GM23338 (cell line): ENCODE results near the gene PLEKHM2. TPM values are rescaled to one million over a fixed set of nuclear protein-coding genes. Genes with fewer than 3 reads are reported as not detected.

Experiments
- ATAC-seq: fragments of 200-7000 bp; cut with Tn5 transposase; 3 replicates; pipeline ENCODE4 v1.9.1; 2020
- DNase-seq: peaks from one replicate; pipeline ENCODE4 v3.0.0-alpha.2; 2015; ENCODE audit warnings: low spot score
- H2AFZ ChIP-seq: fragments of 200-600 bp; sonication (generic); 2 replicates; pipeline ENCODE4 v1.8.0; 2016; ENCODE audit warnings: antibody characterized with exemption, mild to moderate bottlenecking, moderate library complexity
- H3F3A ChIP-seq: fragments of 200-600 bp; sonication (generic); replicated peaks from 2 replicates; pipeline ENCODE4 v1.8.0; 2017; ENCODE audit warnings: antibody characterized with exemption, mixed run types, low read depth
- H3K27ac ChIP-seq: fragments of 200-600 bp; sonication (generic); 2 replicates; pipeline ENCODE4 v1.6.1; 2016; ENCODE audit warnings: low read depth
- H3K27me3 ChIP-seq: fragments of 200-600 bp; sonication (generic); 2 replicates; pipeline ENCODE4 v1.8.0; 2016; ENCODE audit warnings: mild to moderate bottlenecking, mixed run types, moderate library complexity; ENCODE audit not compliant: insufficient read depth
- H3K36me3 ChIP-seq: fragments of 200-600 bp; sonication (generic); 2 replicates; pipeline ENCODE4 v1.8.0; 2016; ENCODE audit warnings: mild to moderate bottlenecking; ENCODE audit not compliant: insufficient read depth
- H3K4me1 ChIP-seq: fragments of 200-600 bp; sonication (generic); 2 replicates; pipeline ENCODE4 v1.8.0; 2016; ENCODE audit warnings: mild to moderate bottlenecking, moderate library complexity; ENCODE audit not compliant: insufficient read depth
- H3K4me2 ChIP-seq: fragments of 200-600 bp; sonication (generic); 2 replicates; pipeline ENCODE4 v1.7.1; 2017; ENCODE audit warnings: mixed run types
- H3K4me3 ChIP-seq: fragments of 200-600 bp; sonication (generic); 2 replicates; pipeline ENCODE4 v1.6.1; 2016; ENCODE audit warnings: mixed run types
- H3K79me2 ChIP-seq: fragments of 200-600 bp; sonication (generic); replicated peaks from 2 replicates; pipeline ENCODE4 v1.8.0; 2017; ENCODE audit warnings: mild to moderate bottlenecking; ENCODE audit not compliant: insufficient read depth
- H3K9me2 ChIP-seq: fragments of 200-600 bp; sonication (generic); 2 replicates; pipeline ENCODE4 v1.8.0; 2017; ENCODE audit not compliant: insufficient read depth
- H4K20me1 ChIP-seq: fragments of 200-600 bp; sonication (generic); replicated peaks from 2 replicates; pipeline ENCODE4 v1.8.0; 2017; ENCODE audit warnings: mild to moderate bottlenecking; ENCODE audit not compliant: insufficient read depth
- H3K27ac Mint-ChIP-seq: 2 replicates; pipeline ENCODE4 v1.8.0; 2020; ENCODE audit warnings: inconsistent platforms, mild to moderate bottlenecking, moderate library complexity, mixed read lengths
- H3K27me3 Mint-ChIP-seq: 3 replicates; pipeline ENCODE4 v1.8.0; 2022; ENCODE audit warnings: low read depth, mild to moderate bottlenecking, moderate library complexity, mixed read lengths, inconsistent platforms; ENCODE audit not compliant: insufficient read depth, poor library complexity
- H3K36me3 Mint-ChIP-seq: 3 replicates; pipeline ENCODE4 v1.8.0; 2021; ENCODE audit warnings: low read depth, mild to moderate bottlenecking, inconsistent platforms, moderate library complexity, mixed read lengths
- H3K4me1 Mint-ChIP-seq: 3 replicates; pipeline ENCODE4 v1.8.0; 2020; ENCODE audit warnings: mild to moderate bottlenecking, inconsistent platforms, mixed read lengths
- H3K4me3 Mint-ChIP-seq: 3 replicates; pipeline ENCODE4 v1.8.0; 2021; ENCODE audit warnings: moderate library complexity, mild to moderate bottlenecking, inconsistent platforms, mixed read lengths
- H3K9me3 Mint-ChIP-seq: 3 replicates; pipeline ENCODE4 v1.8.0; 2020; ENCODE audit warnings: moderate library complexity, mild to moderate bottlenecking, inconsistent platforms, mixed read lengths
- NANOG ChIP-seq: IDR thresholded peaks from 2 replicates; pipeline ENCODE4 v1.6.1; 2016; ENCODE audit warnings: antibody characterized with exemption, borderline replicate concordance
- POLR2AphosphoS5 ChIP-seq: IDR thresholded peaks from 2 replicates; pipeline ENCODE4 v1.6.1; 2016; ENCODE audit warnings: antibody characterized with exemption, low read depth
- ZNF114 ChIP-seq: fragments of 250-450 bp; sonication (Bioruptor Pico); IDR thresholded peaks from 2 replicates; pipeline ENCODE4 v1.5.0; 2020; ENCODE audit warnings: mild to moderate bottlenecking, moderate library complexity
- ZNF331 ChIP-seq: fragments of 250-450 bp; sonication (Bioruptor Pico); IDR thresholded peaks from 2 replicates; pipeline ENCODE4 v1.5.0; 2020; ENCODE audit warnings: low read depth, mild to moderate bottlenecking, moderate library complexity
- polyA plus RNA-seq: library from polyadenylated mRNA; unstranded; fragments of >200 nt; fragmentation: Nextera tagmentation; extraction: Ambion mirVana; gene quantifications from 2 replicates; pipeline ENCODE4 v1.2.1, GENCODE V29; 2016
- total RNA-seq: library from RNA; depleted of rRNA; stranded (reverse); fragments of >200 nt; shearing (Covaris generic); gene quantifications from 2 replicates; pipeline ENCODE4 v1.2.3, GENCODE V29; 2014
- TF ChIP-seq, protein P1 (sequence below): fragments of 250-450 bp; sonication (Bioruptor Pico); IDR thresholded peaks from 2 replicates; pipeline ENCODE4 v1.5.0; 2020; ENCODE audit warnings: mild to moderate bottlenecking, moderate library complexity
- TF ChIP-seq, protein P2 (sequence below), 2 experiments: fragments of 200-600 bp in 1 of 2; sonication (generic) in 1 of 2; conservative IDR thresholded peaks; 2 replicates each; pipeline versions ENCODE4 v1.5.1 to v1.6.1; 2016 to 2017; ENCODE audit warnings: antibody characterized with exemption in 2 of 2, low read depth in 2 of 2, mild to moderate bottlenecking in 2 of 2, moderate library complexity in 1 of 2
- TF ChIP-seq, protein P3 (sequence below): IDR thresholded peaks from 2 replicates; pipeline ENCODE4 v1.6.1; 2016; ENCODE audit warnings: antibody characterized with exemption

Gene PLEKHM2
- total and polyA plus RNA-seq, 2 experiments from 2014 or later: 11.2 to 40.0 TPM

DNA sequence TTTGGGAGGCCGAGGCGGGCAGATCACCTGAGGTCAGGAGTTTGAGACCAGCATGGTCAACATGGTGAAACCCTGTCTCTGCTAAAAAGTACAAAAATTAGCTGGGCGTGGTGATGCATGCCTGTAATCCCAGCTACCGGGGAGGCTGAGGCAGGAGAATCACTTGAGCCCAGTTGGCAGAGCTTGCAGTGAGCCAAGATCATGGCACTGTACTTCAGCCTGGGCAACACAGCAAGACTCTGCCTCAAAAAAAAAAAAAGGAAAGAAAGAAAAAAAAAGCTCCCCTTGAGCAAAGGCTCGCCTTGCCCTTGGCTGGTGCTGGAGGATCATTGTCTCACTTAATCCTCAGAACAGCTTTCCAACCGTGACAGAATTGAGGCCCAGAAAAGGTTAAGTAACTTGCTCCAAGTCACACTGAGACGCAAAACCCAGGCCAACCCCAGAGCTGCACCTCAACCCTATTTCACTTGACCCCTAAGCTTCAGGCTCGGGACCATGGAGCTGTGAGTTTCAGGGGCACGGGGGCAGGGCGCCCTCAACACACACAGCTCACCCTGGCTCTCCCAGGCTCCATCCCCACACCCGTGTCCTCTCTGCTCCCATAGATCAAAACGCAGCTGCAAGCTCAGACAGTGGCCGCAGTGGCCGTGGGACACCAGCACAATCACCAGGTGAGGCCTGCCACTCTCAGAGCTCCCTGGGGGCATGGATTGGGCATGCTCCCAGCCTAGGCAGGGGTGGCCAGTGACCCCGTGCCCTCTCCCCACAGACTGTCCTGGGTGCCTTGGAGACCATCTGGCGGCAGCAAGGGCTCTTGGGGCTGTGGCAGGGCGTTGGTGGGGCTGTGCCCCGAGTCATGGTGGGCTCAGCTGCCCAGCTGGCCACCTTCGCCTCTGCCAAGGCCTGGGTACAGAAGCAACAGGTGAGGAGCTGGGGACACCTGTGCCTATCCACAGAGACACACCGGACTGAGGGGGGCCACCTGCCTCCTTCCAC is 53.5 kb downstream of the PLEKHM2 start (continued):
- TF ChIP-seq, protein P1, sequence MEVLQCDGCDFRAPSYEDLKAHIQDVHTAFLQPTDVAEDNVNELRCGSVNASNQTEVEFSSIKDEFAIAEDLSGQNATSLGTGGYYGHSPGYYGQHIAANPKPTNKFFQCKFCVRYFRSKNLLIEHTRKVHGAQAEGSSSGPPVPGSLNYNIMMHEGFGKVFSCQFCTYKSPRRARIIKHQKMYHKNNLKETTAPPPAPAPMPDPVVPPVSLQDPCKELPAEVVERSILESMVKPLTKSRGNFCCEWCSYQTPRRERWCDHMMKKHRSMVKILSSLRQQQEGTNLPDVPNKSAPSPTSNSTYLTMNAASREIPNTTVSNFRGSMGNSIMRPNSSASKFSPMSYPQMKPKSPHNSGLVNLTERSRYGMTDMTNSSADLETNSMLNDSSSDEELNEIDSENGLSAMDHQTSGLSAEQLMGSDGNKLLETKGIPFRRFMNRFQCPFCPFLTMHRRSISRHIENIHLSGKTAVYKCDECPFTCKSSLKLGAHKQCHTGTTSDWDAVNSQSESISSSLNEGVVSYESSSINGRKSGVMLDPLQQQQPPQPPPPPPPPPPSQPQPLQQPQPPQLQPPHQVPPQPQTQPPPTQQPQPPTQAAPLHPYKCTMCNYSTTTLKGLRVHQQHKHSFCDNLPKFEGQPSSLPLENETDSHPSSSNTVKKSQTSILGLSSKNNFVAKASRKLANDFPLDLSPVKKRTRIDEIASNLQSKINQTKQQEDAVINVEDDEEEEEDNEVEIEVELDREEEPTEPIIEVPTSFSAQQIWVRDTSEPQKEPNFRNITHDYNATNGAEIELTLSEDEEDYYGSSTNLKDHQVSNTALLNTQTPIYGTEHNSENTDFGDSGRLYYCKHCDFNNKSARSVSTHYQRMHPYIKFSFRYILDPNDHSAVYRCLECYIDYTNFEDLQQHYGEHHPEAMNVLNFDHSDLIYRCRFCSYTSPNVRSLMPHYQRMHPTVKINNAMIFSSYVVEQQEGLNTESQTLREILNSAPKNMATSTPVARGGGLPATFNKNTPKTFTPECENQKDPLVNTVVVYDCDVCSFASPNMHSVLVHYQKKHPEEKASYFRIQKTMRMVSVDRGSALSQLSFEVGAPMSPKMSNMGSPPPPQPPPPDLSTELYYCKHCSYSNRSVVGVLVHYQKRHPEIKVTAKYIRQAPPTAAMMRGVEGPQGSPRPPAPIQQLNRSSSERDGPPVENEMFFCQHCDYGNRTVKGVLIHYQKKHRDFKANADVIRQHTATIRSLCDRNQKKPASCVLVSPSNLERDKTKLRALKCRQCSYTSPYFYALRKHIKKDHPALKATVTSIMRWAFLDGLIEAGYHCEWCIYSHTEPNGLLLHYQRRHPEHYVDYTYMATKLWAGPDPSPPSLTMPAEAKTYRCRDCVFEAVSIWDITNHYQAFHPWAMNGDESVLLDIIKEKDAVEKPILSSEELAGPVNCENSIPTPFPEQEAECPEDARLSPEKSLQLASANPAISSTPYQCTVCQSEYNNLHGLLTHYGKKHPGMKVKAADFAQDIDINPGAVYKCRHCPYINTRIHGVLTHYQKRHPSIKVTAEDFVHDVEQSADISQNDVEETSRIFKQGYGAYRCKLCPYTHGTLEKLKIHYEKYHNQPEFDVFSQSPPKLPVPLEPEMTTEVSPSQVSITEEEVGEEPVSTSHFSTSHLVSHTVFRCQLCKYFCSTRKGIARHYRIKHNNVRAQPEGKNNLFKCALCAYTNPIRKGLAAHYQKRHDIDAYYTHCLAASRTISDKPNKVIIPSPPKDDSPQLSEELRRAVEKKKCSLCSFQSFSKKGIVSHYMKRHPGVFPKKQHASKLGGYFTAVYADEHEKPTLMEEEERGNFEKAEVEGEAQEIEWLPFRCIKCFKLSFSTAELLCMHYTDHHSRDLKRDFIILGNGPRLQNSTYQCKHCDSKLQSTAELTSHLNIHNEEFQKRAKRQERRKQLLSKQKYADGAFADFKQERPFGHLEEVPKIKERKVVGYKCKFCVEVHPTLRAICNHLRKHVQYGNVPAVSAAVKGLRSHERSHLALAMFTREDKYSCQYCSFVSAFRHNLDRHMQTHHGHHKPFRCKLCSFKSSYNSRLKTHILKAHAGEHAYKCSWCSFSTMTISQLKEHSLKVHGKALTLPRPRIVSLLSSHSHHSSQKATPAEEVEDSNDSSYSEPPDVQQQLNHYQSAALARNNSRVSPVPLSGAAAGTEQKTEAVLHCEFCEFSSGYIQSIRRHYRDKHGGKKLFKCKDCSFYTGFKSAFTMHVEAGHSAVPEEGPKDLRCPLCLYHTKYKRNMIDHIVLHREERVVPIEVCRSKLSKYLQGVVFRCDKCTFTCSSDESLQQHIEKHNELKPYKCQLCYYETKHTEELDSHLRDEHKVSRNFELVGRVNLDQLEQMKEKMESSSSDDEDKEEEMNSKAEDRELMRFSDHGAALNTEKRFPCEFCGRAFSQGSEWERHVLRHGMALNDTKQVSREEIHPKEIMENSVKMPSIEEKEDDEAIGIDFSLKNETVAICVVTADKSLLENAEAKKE (CRISPR knock-in tag): no peak
- TF ChIP-seq, protein P2, sequence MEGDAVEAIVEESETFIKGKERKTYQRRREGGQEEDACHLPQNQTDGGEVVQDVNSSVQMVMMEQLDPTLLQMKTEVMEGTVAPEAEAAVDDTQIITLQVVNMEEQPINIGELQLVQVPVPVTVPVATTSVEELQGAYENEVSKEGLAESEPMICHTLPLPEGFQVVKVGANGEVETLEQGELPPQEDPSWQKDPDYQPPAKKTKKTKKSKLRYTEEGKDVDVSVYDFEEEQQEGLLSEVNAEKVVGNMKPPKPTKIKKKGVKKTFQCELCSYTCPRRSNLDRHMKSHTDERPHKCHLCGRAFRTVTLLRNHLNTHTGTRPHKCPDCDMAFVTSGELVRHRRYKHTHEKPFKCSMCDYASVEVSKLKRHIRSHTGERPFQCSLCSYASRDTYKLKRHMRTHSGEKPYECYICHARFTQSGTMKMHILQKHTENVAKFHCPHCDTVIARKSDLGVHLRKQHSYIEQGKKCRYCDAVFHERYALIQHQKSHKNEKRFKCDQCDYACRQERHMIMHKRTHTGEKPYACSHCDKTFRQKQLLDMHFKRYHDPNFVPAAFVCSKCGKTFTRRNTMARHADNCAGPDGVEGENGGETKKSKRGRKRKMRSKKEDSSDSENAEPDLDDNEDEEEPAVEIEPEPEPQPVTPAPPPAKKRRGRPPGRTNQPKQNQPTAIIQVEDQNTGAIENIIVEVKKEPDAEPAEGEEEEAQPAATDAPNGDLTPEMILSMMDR (conservative IDR thresholded peaks at IDR 0.05; ENCODE audit: low read depth in 2 of 2): no peak
- no peak for TF ChIP-seq POLR2AphosphoS5
- no peak for TF ChIP-seq ZNF331 (CRISPR knock-in tag)

DNA sequence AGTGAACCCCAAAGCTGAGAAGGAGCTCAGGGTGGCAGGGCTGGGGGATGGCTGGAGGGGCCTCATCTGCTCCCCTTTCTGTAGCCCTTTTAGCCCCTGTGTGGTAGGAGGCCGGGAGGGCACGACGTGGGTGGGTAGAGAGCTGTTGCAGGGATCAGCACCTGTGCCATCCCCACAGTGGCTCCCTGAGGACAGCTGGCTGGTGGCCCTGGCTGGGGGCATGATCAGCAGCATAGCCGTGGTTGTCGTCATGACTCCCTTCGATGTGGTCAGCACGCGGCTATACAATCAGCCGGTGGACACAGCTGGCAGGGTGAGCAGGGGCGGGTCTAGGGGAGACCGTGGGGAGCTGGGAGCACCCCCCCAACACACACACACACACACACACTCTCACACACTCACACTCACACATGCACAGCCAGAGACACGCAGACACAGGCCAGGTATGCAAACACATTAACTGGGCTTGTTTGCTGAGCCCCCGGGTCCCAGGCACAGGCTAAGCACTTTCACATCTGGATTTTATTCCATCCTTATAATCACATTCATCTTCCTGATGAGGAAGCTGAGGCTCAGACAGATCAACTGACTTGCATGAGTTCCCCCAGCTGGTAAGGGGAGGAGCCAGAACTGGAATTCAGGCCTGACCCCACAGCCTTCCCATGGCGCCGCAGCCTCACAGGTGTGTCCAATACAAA is 54.4 kb downstream of the PLEKHM2 start:
- H3K36me3 Mint-ChIP-seq: no peaks in the 10 kb centered on the region
- H3K4me1 ChIP-seq: 0 out of 2 replicates have a peak, but pooled peaks cover 9% of the 10 kb centered on the region
- no peaks in the 10 kb centered on the region for H3K9me2 ChIP-seq
- no peak overlapping the region for H3K27ac ChIP-seq
- H3K79me2 ChIP-seq: no peaks in the 10 kb centered on the region
- H3K9me3 Mint-ChIP-seq: no peaks in the 10 kb centered on the region
- no peak overlapping the region for H3K4me2 ChIP-seq
- H3K4me3 ChIP-seq: no peak overlapping the region
- TF ChIP-seq, protein P3, sequence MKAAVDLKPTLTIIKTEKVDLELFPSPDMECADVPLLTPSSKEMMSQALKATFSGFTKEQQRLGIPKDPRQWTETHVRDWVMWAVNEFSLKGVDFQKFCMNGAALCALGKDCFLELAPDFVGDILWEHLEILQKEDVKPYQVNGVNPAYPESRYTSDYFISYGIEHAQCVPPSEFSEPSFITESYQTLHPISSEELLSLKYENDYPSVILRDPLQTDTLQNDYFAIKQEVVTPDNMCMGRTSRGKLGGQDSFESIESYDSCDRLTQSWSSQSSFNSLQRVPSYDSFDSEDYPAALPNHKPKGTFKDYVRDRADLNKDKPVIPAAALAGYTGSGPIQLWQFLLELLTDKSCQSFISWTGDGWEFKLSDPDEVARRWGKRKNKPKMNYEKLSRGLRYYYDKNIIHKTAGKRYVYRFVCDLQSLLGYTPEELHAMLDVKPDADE: no peak
- TF ChIP-seq NANOG (no peak), ZNF114 (no peak), POLR2AphosphoS5 (no peak)
- TF ChIP-seq, protein P2 (conservative IDR thresholded peaks at IDR 0.05; ENCODE audit: low read depth in 2 of 2): no peak
- peaks cover 13% of the 10 kb centered on the region for H3K4me1 Mint-ChIP-seq
- H3K36me3 ChIP-seq: no peaks in the 10 kb centered on the region
- H3K27me3 Mint-ChIP-seq: peaks cover 7% of the 10 kb centered on the region
- no peaks in the 10 kb centered on the region for H3K27me3 ChIP-seq
- H3K27ac Mint-ChIP-seq: no peak overlapping the region
- no peak overlapping the region for H3K4me3 Mint-ChIP-seq
- DNase-seq (no peak), ATAC-seq (no peak)
- H2AFZ ChIP-seq: no peak overlapping the region
- no peaks in the 10 kb centered on the region for H4K20me1 ChIP-seq
- 0 out of 2 replicates have a peak, but pooled peaks cover 5% of the 10 kb centered on the region for H3F3A ChIP-seq
